Activated CD4-positive, alpha-beta T cell treated with anti-CD3 and anti-CD28 coated beads, Interleukin-2, amount 10 ng/mL, durations not matched to agents 7 days and 5 days (primary cell): ENCODE results near the gene TEX14. TPM values are rescaled to one million over a fixed set of nuclear protein-coding genes. Genes with fewer than 3 reads are reported as not detected.
"Not testable (repeated sequence)": the region's sequence is repeated elsewhere in the genome, so short reads cannot be mapped to it uniquely, and the experiment has no call there.

Source experiments
- CTCF ChIA-PET: fragments of 350-600 bp; sonication (Branson Sonifier 250); formaldehyde crosslinking; loops from one replicate; lab custom pipeline; 2021; ENCODE audit warnings: antibody characterized with exemption; lab: Charles Lee
- POLR2A ChIA-PET: fragments of 350-600 bp; sonication (Branson Sonifier 250); formaldehyde crosslinking; loops from one replicate; lab custom pipeline; 2021; ENCODE audit warnings: antibody characterized with exemption; lab: Charles Lee
- DNase-seq: peaks from one replicate; pipeline ENCODE4 v3.0.0-alpha.2; 2020
- H3K27ac Mint-ChIP-seq: one replicate; pipeline ENCODE4 v1.8.0; 2021; ENCODE audit warnings: mild to moderate bottlenecking, moderate library complexity, mixed read lengths
- H3K27me3 Mint-ChIP-seq: one replicate; pipeline ENCODE4 v1.8.0; 2021; ENCODE audit warnings: mixed read lengths
- H3K36me3 Mint-ChIP-seq: one replicate; pipeline ENCODE4 v1.8.0; 2021; ENCODE audit warnings: low read depth, mixed read lengths
- H3K4me1 Mint-ChIP-seq: one replicate; pipeline ENCODE4 v1.8.0; 2021; ENCODE audit warnings: mixed read lengths
- H3K4me3 Mint-ChIP-seq: one replicate; pipeline ENCODE4 v1.8.0; 2021; ENCODE audit warnings: mild to moderate bottlenecking, moderate library complexity, mixed read lengths
- H3K9me3 Mint-ChIP-seq: one replicate; pipeline ENCODE4 v1.8.0; 2021; ENCODE audit warnings: mixed read lengths
- total RNA-seq, 2 experiments: library from RNA; stranded (reverse); gene quantifications; one replicate each; pipeline ENCODE4 v1.2.3, GENCODE V29; 2021

Gene TEX14
- total RNA-seq, 2 experiments from 2014 or later = 0.27 to 0.50 TPM

DNA sequence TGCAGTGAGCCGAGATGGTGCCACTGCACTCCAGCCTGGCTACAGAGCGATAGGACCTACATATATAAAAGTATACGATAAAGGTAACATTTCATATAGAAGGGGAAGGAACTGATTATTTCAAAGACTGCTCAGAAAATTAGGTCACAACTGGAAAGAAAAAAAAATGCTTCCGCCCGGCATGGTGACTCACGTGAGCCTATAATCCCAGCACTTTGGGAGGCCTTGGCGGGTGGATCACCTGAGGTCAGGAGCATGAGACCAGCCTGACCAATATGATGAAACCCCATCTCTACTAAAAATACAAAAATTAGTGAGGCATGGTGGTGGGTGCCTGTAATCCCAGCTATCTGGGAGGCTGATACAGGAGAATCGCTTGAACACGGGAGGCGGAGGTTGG lies 7.8 kb downstream of the TEX14 start:
- POLR2A ChIA-PET = no interaction called here
- Mint-ChIP-seq H3K27me3 (peaks cover 3% of the 10 kb centered on the region), H3K27ac (no peak overlapping the region), H3K9me3 (no peaks in the 10 kb centered on the region), H3K36me3 (no peaks in the 10 kb centered on the region), H3K4me1 (no peaks in the 10 kb centered on the region), H3K4me3 (no peak overlapping the region)
- no peak for DNase-seq
- CTCF ChIA-PET = interaction anchor here (1.6 kb wide), 1 partner anchor 16 kb away, joined by 3 read pairs; no protein-coding TSS in a partner anchor

DNA sequence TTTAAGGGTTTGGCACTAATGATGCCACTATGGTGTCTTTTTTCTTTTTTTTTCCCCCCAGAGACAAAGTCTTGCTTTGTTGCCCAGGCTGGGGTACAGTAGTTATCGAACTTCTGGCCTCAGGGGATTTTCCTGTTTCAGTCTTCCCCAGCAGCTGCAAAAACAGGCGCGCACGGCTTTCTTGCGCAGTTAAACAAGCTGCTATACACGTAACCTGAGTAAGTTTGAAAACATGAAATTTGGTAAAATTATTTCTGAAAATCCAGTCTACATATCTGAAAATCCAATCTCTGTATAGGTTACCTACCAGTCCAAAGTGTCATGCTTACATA lies 11.8 kb downstream of the TEX14 start:
- H3K36me3 Mint-ChIP-seq = no peaks in the 10 kb centered on the region
- no peaks in the 10 kb centered on the region for H3K4me1 Mint-ChIP-seq
- ChIA-PET CTCF (interaction anchor here (0.6 kb wide), 1 partner anchor 12 kb away, joined by 5 read pairs; no protein-coding TSS in a partner anchor), POLR2A (interaction anchor here (0.6 kb wide), 2 partner anchors 32 to 162 kb away, joined by 3 to 6 read pairs; no protein-coding TSS in a partner anchor)
- no peak for DNase-seq
- H3K4me3 Mint-ChIP-seq = no peak overlapping the region
- H3K9me3 Mint-ChIP-seq = no peaks in the 10 kb centered on the region
- peaks cover 5% of the 10 kb centered on the region for H3K27me3 Mint-ChIP-seq
- no peak overlapping the region for H3K27ac Mint-ChIP-seq

DNA sequence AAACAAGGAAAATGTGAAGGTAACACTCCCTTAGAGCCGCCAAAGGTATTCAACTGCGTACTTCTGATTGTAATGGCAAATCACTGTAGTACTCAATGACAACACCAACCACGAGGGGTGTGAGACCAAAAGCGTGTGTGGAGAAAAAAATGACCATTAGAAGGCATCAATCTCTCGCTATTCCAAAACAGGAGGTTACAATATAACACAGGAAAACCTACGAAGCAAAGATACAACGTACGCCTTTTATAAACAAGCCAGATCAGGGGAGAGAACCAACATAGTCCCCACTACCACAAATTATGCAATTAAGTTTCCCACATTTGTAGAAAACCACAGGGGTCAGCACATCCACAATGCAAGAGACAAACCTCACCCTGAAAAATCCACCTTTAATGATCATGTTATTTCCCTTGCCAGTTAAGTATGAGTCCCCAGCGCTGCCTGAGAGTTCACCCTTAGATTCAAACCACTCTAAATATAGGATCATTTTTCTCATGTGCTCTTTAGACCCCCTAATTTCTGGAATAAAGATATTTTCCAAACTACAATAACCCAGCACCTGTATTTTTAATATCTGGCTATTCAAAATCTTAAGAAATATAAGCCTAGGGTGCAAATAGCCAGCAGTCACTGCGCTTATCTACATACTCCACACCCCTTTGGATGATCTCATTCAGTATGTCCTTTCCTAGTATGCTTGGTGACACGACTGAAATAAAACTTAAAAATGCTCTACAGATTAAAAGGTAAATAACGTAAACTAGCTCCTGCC lies 12.4 kb downstream of the TEX14 start:
- H3K27ac Mint-ChIP-seq = no peak overlapping the region

DNA sequence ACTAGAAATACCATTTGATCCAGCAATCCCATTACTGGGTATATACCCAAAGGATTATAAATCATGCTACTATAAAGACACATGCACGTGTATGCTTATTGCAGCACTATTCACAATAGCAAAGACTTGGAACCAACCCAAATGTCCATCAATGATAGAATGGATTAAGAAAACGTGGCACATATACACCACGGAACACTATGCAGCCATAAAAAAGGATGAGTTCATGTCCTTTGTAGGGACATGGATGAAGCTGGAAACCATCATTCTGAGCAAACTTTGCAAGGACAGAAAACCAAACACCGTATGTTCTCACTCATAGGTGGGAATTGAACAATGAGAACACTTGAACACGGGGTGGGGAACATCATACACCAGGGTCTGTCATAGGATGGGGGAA lies 13.6 kb downstream of the TEX14 start:
- H3K27ac Mint-ChIP-seq, H3K4me3 Mint-ChIP-seq, H3K9me3 Mint-ChIP-seq, POLR2A ChIA-PET, H3K4me1 Mint-ChIP-seq, H3K36me3 Mint-ChIP-seq, DNase-seq, H3K27me3 Mint-ChIP-seq: not testable (repeated sequence)
- CTCF ChIA-PET = interaction anchor here (1.7 kb wide), 1 partner anchor 11 kb away, joined by 3 read pairs; no protein-coding TSS in a partner anchor

More for the DNA sequence above, 12.4 kb downstream of the TEX14 start:
- H3K27me3 Mint-ChIP-seq = peaks cover 6% of the 10 kb centered on the region
- no peaks in the 10 kb centered on the region for H3K4me1 Mint-ChIP-seq
- H3K36me3 Mint-ChIP-seq = no peaks in the 10 kb centered on the region
- no peaks in the 10 kb centered on the region for H3K9me3 Mint-ChIP-seq
- ChIA-PET CTCF (interaction anchor here (0.6 to 1.7 kb wide), 2 partner anchors 12 kb away, joined by 3 to 5 read pairs; no protein-coding TSS in a partner anchor), POLR2A (interaction anchor here (0.6 kb wide), 2 partner anchors 32 to 161 kb away, joined by 3 to 6 read pairs; no protein-coding TSS in a partner anchor)
- H3K4me3 Mint-ChIP-seq = no peak overlapping the region
- DNase-seq = no peak

DNA sequence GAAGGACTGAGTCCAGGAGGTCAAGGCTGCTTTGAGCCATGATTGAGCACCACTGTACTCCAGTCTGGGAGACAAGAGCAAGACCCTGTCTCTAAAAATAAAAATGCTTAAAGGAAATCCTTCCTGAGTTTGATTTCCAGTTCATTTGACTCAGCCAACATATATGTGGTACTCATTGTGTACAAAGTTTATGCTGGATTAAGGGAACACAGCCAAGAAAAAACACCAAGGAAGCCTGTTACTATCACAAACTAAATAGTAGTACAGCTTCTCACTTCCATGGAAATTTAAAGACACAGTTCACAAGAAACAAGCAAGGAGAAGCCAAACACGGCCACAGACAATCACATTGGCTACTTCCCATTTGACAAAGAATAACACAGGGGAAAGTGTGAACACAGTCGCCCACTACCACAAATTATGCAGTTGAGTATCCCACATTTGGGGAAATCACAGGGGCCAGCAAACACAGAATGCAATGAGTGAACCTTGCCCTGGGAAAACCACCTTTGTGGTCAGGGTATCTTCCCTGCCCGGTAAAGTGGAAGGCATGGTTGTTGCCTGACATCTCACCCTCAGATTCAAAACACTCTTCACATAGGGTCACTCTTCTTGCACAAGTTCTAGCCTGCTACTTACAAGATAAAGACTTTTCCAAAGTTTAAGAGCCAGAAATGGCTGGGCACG lies 14.5 kb downstream of the TEX14 start:
- H3K9me3 Mint-ChIP-seq = no peaks in the 10 kb centered on the region
- no peak overlapping the region for H3K27ac Mint-ChIP-seq
- H3K4me1 Mint-ChIP-seq = no peaks in the 10 kb centered on the region
- DNase-seq = no peak
- peaks cover 6% of the 10 kb centered on the region for H3K27me3 Mint-ChIP-seq
- no peaks in the 10 kb centered on the region for H3K36me3 Mint-ChIP-seq
- ChIA-PET POLR2A (no interaction called here), CTCF (no interaction called here)
- H3K4me3 Mint-ChIP-seq = no peak overlapping the region

DNA sequence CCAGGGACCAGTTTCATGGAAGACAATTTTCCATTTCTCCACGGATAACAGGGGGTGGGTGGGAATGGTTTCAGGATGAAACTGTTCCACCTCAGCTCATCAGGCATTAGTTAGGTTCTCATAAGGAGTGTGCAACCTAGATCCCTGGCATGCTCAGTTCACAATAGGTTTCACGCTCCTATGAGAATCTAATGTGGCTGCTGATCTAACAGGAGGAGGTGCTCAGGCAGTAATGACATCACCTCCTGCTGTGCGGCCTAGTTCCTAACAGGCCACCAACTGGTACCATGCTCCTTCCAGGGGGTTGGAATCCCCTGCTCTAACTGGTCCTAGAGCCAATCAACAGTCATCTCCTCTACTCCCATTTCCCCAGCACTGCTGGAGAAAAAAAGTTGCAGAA lies 19.9 kb downstream of the TEX14 start:
- no peak for DNase-seq
- Mint-ChIP-seq H3K27me3 (peaks cover 15% of the 10 kb centered on the region), H3K4me3 (no peak overlapping the region), H3K27ac (no peak overlapping the region), H3K36me3 (no peaks in the 10 kb centered on the region), H3K9me3 (no peaks in the 10 kb centered on the region), H3K4me1 (peaks cover 2% of the 10 kb centered on the region)
- ChIA-PET CTCF (interaction anchor here (1.1 kb wide), 1 partner anchor 14 kb away, joined by 3 read pairs; no protein-coding TSS in a partner anchor), POLR2A (interaction anchor here (0.7 kb wide), 1 partner anchor 346 kb away, joined by 4 read pairs; no protein-coding TSS in a partner anchor)

DNA sequence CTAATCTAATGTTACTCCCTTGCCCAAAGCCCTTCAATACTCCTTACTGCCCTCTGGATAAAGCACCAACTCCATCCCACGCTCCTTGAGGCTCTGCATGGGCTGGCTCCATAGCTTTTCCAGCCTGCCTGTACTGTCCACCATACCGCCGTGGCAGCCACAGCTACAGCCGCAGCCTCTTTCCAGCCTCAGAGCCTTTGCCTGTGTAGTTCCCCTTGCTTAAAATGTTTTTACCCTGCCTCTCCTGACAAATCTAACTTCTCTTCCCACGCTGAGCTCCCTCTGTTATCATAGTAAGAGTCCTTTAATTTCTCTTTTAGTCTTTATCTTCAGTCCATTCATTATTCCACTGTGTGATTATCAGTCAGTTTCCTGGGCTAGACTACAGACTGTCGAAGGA lies 22.0 kb downstream of the TEX14 start:
- Mint-ChIP-seq H3K4me3 (no peak overlapping the region), H3K27ac (no peak overlapping the region), H3K36me3 (no peaks in the 10 kb centered on the region), H3K4me1 (peaks cover 8% of the 10 kb centered on the region), H3K27me3 (peaks cover 12% of the 10 kb centered on the region), H3K9me3 (no peaks in the 10 kb centered on the region)
- DNase-seq = no peak
- ChIA-PET POLR2A (interaction anchor here (1.5 kb wide), 1 partner anchor 38 kb away, joined by 3 read pairs; no protein-coding TSS in a partner anchor), CTCF (no interaction called here)

DNA sequence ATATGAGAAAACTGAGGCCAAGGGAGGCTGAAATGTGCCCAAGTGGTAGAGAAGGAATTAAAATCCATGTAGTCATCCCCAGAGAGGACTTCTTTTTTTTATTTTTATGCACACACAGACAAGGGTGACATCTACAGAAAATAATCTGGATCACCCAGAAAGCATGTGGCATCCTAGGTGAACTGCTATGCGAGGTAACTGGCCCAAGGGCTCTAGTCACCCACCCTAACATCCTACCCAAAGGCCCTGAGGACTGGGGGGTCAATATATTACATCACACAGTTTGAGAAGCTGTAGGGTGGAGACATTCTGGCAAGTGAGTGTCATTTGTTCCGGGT lies 23.3 kb downstream of the TEX14 start:
- H3K4me3 Mint-ChIP-seq = no peak overlapping the region
- ChIA-PET POLR2A (no interaction called here), CTCF (no interaction called here)
- no peaks in the 10 kb centered on the region for H3K36me3 Mint-ChIP-seq
- H3K27ac Mint-ChIP-seq = no peak overlapping the region
- peaks cover 8% of the 10 kb centered on the region for H3K4me1 Mint-ChIP-seq
- peaks cover 12% of the 10 kb centered on the region for H3K27me3 Mint-ChIP-seq
- DNase-seq = no peak
- H3K9me3 Mint-ChIP-seq = no peaks in the 10 kb centered on the region

DNA sequence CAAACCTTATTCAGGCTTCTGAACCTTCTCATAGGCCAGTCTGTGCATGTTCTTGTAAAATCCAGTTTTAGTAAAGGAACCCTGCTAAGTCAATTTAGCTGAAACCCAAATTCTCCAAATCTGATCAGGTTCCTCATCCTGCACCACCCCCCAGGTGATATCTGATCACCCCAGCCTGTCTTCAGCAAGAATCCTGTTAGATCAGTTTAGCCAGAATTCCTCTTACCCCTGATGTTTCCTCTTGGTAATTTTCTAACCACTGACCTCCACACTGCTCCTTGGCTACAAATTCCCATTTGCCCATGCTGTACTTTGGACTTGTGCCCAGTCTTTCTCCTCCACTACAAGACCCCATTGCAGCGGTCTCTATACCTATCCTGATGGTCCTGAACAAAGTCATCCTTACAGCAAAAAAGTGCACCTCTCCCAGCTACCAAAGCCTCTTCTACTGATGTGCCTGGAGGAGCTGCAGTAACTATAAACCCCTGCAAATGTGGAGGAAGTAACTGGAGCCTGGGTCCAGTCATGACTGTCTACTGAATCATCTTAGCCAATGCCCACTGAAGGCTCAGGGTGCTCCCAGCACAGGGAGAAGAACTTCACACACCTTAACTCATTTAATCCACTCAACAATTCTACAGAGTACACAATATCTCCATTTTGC lies 23.8 kb downstream of the TEX14 start:
- ChIA-PET CTCF (interaction anchor here (0.7 to 1.4 kb wide), 3 partner anchors 10 to 29 kb away, joined by 3 to 5 read pairs (median 3); no protein-coding TSS in a partner anchor), POLR2A (no interaction called here)
- Mint-ChIP-seq H3K4me3 (no peak overlapping the region), H3K4me1 (peaks cover 8% of the 10 kb centered on the region), H3K36me3 (no peaks in the 10 kb centered on the region), H3K9me3 (no peaks in the 10 kb centered on the region), H3K27ac (peak overlapping the region; percentile 3), H3K27me3 (peaks cover 12% of the 10 kb centered on the region)
- DNase-seq = no peak

DNA sequence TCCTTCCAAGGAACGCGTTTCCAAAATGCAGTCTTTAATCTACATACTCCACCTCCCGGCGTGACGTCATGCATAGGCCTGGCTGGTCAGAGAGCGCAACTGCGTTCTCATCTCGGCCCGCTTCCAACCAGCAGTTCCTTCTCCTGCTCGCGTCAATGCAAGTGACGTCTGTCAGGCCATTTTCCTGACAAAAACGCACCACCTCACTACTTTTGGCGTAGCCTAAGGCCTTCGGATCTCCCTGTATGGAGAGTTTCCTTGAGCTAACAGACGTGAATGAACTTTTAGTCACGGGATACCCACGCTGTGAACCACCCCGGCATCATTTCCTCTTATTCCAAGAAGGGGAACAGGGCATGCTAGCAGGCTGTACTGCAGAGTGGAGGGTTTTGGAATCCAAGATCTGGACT lies 25.0 kb downstream of the TEX14 start:
- peak overlapping the region; percentile 35 for H3K4me3 Mint-ChIP-seq
- DNase-seq = peak; percentile 44
- H3K36me3 Mint-ChIP-seq = no peaks in the 10 kb centered on the region
- peaks cover 8% of the 10 kb centered on the region for H3K4me1 Mint-ChIP-seq
- no peak overlapping the region for H3K27ac Mint-ChIP-seq
- ChIA-PET CTCF (interaction anchor here (1.4 kb wide), 1 partner anchor 12 kb away, joined by 3 read pairs; no protein-coding TSS in a partner anchor), POLR2A (interaction anchor here (0.6 kb wide), 1 partner anchor 27 kb away, joined by 3 read pairs; no protein-coding TSS in a partner anchor)
- no peaks in the 10 kb centered on the region for H3K9me3 Mint-ChIP-seq
- H3K27me3 Mint-ChIP-seq = peaks cover 12% of the 10 kb centered on the region

DNA sequence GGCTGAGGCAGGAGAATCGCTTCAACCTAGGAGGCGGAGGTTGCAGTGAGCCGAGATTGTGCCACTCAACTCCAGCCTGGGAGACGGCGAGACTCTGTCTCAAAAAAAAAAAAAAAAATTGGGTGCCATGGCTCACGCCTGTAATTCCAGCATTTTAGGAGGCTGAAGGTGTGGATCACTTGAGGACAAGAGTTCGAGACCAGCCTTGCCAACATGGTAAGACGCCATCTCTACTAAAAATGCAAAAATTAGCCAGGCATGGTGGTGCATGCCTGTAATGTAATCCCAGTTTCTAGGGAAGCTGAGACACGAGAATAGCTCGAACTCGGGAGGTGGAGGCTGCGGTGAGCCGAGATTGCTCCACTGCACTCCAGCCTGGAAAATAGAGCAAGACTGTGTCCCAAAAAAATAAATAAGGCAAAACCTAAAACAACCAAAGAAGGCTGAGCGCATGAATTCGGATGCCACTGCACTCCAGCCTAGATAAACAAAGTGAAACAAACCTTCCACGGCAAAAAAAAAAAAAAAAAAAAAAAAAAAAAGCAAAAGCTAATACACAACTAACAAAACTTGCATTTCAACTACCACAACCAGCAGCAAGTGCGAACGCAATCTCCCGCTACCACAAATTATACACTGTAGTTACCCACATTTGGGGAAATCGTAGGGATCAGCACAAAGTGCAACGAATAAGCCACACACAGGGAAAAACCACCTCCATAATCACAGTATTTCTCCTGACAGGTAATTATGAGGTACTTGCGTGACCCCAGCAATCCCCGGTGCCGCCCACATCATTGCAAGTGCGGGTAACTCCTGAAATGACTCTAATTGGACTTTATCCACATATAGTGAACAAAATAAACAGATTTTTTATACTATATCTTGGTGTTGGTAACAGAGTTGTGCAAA lies 25.6 kb downstream of the TEX14 start:
- Mint-ChIP-seq H3K9me3 (no peaks in the 10 kb centered on the region), H3K27ac (no peak overlapping the region), H3K27me3 (peaks cover 12% of the 10 kb centered on the region), H3K4me3 (peak overlapping the region; percentile 35), H3K36me3 (no peaks in the 10 kb centered on the region), H3K4me1 (peaks cover 8% of the 10 kb centered on the region)
- ChIA-PET CTCF (interaction anchor here (0.6 to 1.8 kb wide), 3 partner anchors 9 to 39 kb away, joined by 3 read pairs; no protein-coding TSS in a partner anchor), POLR2A (interaction anchor here (0.6 kb wide), 1 partner anchor 28 kb away, joined by 3 read pairs; no protein-coding TSS in a partner anchor)
- DNase-seq = no peak
